ENCODE measurements around the gene KCNH2. TPM values are rescaled to one million over a fixed set of nuclear protein-coding genes. Genes with fewer than 3 reads are reported as not detected.

KCNH2 gene
- total RNA-seq, 1 experiment from 2014 or later: 16.2 TPM

- TF ChIP-seq FOXJ3 (CRISPR knock-in tag; IDR thresholded peaks at IDR 0.05; ENCODE audit: borderline replicate concordance) (no peak), NR3C1 (CRISPR knock-in tag; conservative IDR thresholded peaks at IDR 0.05; ENCODE audit: low read depth) (no peak), ZNF423 (CRISPR knock-in tag; IDR thresholded peaks at IDR 0.05) (no peak), CREM (CRISPR knock-in tag; IDR thresholded peaks at IDR 0.05) (no peak), TEAD1 (CRISPR knock-in tag; IDR thresholded peaks at IDR 0.05) (no peak)
Observed at GRCh38 chr7:150968734-150969372, 9.3 kb downstream of the KCNH2 start (continued).

GRCh38 chr7:150968056-150968733, 9.9 kb downstream of the KCNH2 start:
- POLR2A ChIA-PET: no interaction called here
- ATAC-seq: no peak

GRCh38 chr7:150967349-150967748, 10.8 kb downstream of the KCNH2 start:
- no peak for DNase-seq (ENCODE audit: low spot score)
- H3K4me1 Mint-ChIP-seq: peaks cover 42% of the 10 kb centered on the region
- H3K27me3 Mint-ChIP-seq (ENCODE audit: low read depth): no peaks in the 10 kb centered on the region
- no peaks in the 10 kb centered on the region for H3K9me3 Mint-ChIP-seq
- ChIA-PET POLR2A (no interaction called here), CTCF (interaction anchor here (1.1 to 5.2 kb wide), 3 partner anchors 13 to 21 kb away, joined by 3 to 50 read pairs (median 5); no protein-coding TSS in a partner anchor)
- H3K36me3 Mint-ChIP-seq: no peaks in the 10 kb centered on the region
- TF ChIP-seq IRF2 (CRISPR knock-in tag; IDR thresholded peaks at IDR 0.05; ENCODE audit: borderline replicate concordance, low read depth): no peak
- no peak for TF ChIP-seq NR2C2 (CRISPR knock-in tag; IDR thresholded peaks at IDR 0.05)
- TF ChIP-seq OVOL2 (CRISPR knock-in tag; IDR thresholded peaks at IDR 0.05; ENCODE audit: borderline replicate concordance): no peak
- TF ChIP-seq RELA (CRISPR knock-in tag; IDR thresholded peaks at IDR 0.05; ENCODE audit: borderline replicate concordance): no peak
- no peak overlapping the region for H3K27ac Mint-ChIP-seq
- no peak for ATAC-seq
- H3K4me3 Mint-ChIP-seq: no peak overlapping the region

More at GRCh38 chr7:150968056-150968733, 9.9 kb downstream of the KCNH2 start:
- CTCF ChIA-PET: interaction anchor here (1.1 to 5.2 kb wide), 5 partner anchors 12 to 180 kb away, joined by 5 to 50 read pairs (median 11); no protein-coding TSS in a partner anchor
- H3K9me3 Mint-ChIP-seq: no peaks in the 10 kb centered on the region
- no peak overlapping the region for H3K27ac Mint-ChIP-seq
- no peaks in the 10 kb centered on the region for H3K27me3 Mint-ChIP-seq (ENCODE audit: low read depth)
- H3K4me3 Mint-ChIP-seq: no peak overlapping the region
- no peaks in the 10 kb centered on the region for H3K36me3 Mint-ChIP-seq
- no peak for DNase-seq (ENCODE audit: low spot score)
- no peak for TF ChIP-seq PRRX2 (CRISPR knock-in tag; IDR thresholded peaks at IDR 0.05)
- peaks cover 36% of the 10 kb centered on the region for H3K4me1 Mint-ChIP-seq

DNA sequence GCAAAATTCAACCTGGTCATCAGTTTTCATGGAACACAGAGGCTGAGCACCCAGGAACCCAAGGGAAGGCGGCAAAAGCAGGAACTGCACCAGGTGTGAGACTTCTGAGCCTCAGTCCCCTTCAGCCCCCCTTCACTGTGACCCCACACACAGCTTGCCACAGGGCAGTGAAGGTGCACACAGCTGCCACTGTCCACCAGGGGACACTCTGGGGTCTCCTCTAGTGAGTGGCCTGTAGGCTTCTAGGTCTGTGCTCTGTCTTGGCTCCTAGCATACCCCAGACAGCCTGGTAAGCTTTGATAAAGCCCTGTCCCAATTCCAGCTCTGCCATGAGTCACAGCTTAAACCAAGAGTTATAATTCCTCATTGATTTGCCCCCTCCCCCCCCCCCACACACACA, 12.1 kb downstream of the KCNH2 start:
- peak; percentile 60 for DNase-seq (ENCODE audit: low spot score)
- Mint-ChIP-seq H3K27ac (no peak overlapping the region), H3K4me1 (peaks cover 38% of the 10 kb centered on the region), H3K27me3 (ENCODE audit: low read depth) (no peaks in the 10 kb centered on the region), H3K4me3 (no peak overlapping the region), H3K36me3 (no peaks in the 10 kb centered on the region), H3K9me3 (no peaks in the 10 kb centered on the region)
- peak; percentile 50 for ATAC-seq
- CTCF ChIA-PET: interaction anchor here (0.8 to 6.2 kb wide), 18 partner anchors 10 to 278 kb away, joined by 3 to 118 read pairs (median 7); partner anchors contain the start of gene ABCB8
- POLR2A ChIA-PET: no interaction called here
- TF ChIP-seq, protein P1, sequence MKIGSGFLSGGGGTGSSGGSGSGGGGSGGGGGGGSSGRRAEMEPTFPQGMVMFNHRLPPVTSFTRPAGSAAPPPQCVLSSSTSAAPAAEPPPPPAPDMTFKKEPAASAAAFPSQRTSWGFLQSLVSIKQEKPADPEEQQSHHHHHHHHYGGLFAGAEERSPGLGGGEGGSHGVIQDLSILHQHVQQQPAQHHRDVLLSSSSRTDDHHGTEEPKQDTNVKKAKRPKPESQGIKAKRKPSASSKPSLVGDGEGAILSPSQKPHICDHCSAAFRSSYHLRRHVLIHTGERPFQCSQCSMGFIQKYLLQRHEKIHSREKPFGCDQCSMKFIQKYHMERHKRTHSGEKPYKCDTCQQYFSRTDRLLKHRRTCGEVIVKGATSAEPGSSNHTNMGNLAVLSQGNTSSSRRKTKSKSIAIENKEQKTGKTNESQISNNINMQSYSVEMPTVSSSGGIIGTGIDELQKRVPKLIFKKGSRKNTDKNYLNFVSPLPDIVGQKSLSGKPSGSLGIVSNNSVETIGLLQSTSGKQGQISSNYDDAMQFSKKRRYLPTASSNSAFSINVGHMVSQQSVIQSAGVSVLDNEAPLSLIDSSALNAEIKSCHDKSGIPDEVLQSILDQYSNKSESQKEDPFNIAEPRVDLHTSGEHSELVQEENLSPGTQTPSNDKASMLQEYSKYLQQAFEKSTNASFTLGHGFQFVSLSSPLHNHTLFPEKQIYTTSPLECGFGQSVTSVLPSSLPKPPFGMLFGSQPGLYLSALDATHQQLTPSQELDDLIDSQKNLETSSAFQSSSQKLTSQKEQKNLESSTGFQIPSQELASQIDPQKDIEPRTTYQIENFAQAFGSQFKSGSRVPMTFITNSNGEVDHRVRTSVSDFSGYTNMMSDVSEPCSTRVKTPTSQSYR (CRISPR knock-in tag; IDR thresholded peaks at IDR 0.05): no peak
- TF ChIP-seq RELA (CRISPR knock-in tag; IDR thresholded peaks at IDR 0.05; ENCODE audit: borderline replicate concordance): no peak
- TF ChIP-seq, protein P2, sequence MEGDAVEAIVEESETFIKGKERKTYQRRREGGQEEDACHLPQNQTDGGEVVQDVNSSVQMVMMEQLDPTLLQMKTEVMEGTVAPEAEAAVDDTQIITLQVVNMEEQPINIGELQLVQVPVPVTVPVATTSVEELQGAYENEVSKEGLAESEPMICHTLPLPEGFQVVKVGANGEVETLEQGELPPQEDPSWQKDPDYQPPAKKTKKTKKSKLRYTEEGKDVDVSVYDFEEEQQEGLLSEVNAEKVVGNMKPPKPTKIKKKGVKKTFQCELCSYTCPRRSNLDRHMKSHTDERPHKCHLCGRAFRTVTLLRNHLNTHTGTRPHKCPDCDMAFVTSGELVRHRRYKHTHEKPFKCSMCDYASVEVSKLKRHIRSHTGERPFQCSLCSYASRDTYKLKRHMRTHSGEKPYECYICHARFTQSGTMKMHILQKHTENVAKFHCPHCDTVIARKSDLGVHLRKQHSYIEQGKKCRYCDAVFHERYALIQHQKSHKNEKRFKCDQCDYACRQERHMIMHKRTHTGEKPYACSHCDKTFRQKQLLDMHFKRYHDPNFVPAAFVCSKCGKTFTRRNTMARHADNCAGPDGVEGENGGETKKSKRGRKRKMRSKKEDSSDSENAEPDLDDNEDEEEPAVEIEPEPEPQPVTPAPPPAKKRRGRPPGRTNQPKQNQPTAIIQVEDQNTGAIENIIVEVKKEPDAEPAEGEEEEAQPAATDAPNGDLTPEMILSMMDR (IDR thresholded peaks at IDR 0.05): 0 out of 2 replicates have a peak, but pooled peaks have one; percentile 17
- TF ChIP-seq, protein P3, sequence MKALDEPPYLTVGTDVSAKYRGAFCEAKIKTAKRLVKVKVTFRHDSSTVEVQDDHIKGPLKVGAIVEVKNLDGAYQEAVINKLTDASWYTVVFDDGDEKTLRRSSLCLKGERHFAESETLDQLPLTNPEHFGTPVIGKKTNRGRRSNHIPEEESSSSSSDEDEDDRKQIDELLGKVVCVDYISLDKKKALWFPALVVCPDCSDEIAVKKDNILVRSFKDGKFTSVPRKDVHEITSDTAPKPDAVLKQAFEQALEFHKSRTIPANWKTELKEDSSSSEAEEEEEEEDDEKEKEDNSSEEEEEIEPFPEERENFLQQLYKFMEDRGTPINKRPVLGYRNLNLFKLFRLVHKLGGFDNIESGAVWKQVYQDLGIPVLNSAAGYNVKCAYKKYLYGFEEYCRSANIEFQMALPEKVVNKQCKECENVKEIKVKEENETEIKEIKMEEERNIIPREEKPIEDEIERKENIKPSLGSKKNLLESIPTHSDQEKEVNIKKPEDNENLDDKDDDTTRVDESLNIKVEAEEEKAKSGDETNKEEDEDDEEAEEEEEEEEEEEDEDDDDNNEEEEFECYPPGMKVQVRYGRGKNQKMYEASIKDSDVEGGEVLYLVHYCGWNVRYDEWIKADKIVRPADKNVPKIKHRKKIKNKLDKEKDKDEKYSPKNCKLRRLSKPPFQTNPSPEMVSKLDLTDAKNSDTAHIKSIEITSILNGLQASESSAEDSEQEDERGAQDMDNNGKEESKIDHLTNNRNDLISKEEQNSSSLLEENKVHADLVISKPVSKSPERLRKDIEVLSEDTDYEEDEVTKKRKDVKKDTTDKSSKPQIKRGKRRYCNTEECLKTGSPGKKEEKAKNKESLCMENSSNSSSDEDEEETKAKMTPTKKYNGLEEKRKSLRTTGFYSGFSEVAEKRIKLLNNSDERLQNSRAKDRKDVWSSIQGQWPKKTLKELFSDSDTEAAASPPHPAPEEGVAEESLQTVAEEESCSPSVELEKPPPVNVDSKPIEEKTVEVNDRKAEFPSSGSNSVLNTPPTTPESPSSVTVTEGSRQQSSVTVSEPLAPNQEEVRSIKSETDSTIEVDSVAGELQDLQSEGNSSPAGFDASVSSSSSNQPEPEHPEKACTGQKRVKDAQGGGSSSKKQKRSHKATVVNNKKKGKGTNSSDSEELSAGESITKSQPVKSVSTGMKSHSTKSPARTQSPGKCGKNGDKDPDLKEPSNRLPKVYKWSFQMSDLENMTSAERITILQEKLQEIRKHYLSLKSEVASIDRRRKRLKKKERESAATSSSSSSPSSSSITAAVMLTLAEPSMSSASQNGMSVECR (CRISPR knock-in tag; IDR thresholded peaks at IDR 0.05; ENCODE audit: borderline replicate concordance): no peak

Data from WTC11 (cell line).